ENCODE results near the gene TSHR. TPM values are rescaled to one million over a fixed set of nuclear protein-coding genes. Genes with fewer than 3 reads are reported as not detected.
A peak's percentile ranks its signal among the peaks of the same experiment; 100 is the strongest.

The TSHR gene
- total RNA-seq, 1 experiment from 2014 or later, result not detected

GRCh38 chr14:80988192-80988591 lies 32.8 kb downstream of the TSHR start:
- peak; percentile 54 for DNase-seq
- H3K4me1 ChIP-seq (ENCODE audit: low read length), result peaks cover 16% of the 10 kb centered on the region
- no peak overlapping the region for H3K27ac ChIP-seq (ENCODE audit: low read length)
- H3K79me2 ChIP-seq (ENCODE audit: low read length), result no peaks in the 10 kb centered on the region
- no peak overlapping the region for H3K4me2 ChIP-seq (ENCODE audit: low read depth, low read length, poor library complexity, severe bottlenecking)
- H3K27me3 ChIP-seq (ENCODE audit: low read length), result no peaks in the 10 kb centered on the region
- no peaks in the 10 kb centered on the region for H3K36me3 ChIP-seq (ENCODE audit: insufficient read depth, low read length)
- H3K9ac ChIP-seq (ENCODE audit: low read length), result no peak overlapping the region
- no peaks in the 10 kb centered on the region for H3K9me2 ChIP-seq (replicated peaks; ENCODE audit: insufficient read depth, low read length)
- peak overlapping the region; percentile 41 for H2AFZ ChIP-seq (ENCODE audit: low read length)
- no peaks in the 10 kb centered on the region for H4K20me1 ChIP-seq (ENCODE audit: insufficient read depth, low read depth, low read length)
- H3K4me3 ChIP-seq (ENCODE audit: low read length), result no peak overlapping the region
- no peaks in the 10 kb centered on the region for H3K9me3 ChIP-seq (ENCODE audit: low read length)

GRCh38 chr14:80988735-80989429 lies 33.5 kb downstream of the TSHR start:
- DNase-seq, result no peak
- Histone ChIP-seq H3K9ac (ENCODE audit: low read length) (no peak overlapping the region), H3K9me2 (replicated peaks; ENCODE audit: insufficient read depth, low read length) (no peaks in the 10 kb centered on the region), H4K20me1 (ENCODE audit: insufficient read depth, low read depth, low read length) (no peaks in the 10 kb centered on the region), H3K4me2 (ENCODE audit: low read depth, low read length, poor library complexity, severe bottlenecking) (peak overlapping the region; percentile 17), H3K36me3 (ENCODE audit: insufficient read depth, low read length) (no peaks in the 10 kb centered on the region), H3K27me3 (ENCODE audit: low read length) (no peaks in the 10 kb centered on the region), H3K27ac (ENCODE audit: low read length) (no peak overlapping the region), H2AFZ (ENCODE audit: low read length) (peak overlapping the region; percentile 41), H3K9me3 (ENCODE audit: low read length) (no peaks in the 10 kb centered on the region), H3K4me1 (ENCODE audit: low read length) (peaks cover 16% of the 10 kb centered on the region), H3K79me2 (ENCODE audit: low read length) (no peaks in the 10 kb centered on the region), H3K4me3 (ENCODE audit: low read length) (no peak overlapping the region)

GRCh38 chr14:80992580-80992979 lies 37.2 kb downstream of the TSHR start:
- H3K36me3 ChIP-seq (ENCODE audit: insufficient read depth, low read length), result no peaks in the 10 kb centered on the region
- H3K27me3 ChIP-seq (ENCODE audit: low read length), result no peaks in the 10 kb centered on the region
- H3K4me2 ChIP-seq (ENCODE audit: low read depth, low read length, poor library complexity, severe bottlenecking), result no peak overlapping the region
- H2AFZ ChIP-seq (ENCODE audit: low read length), result no peak overlapping the region
- H3K9ac ChIP-seq (ENCODE audit: low read length), result no peak overlapping the region
- no peak overlapping the region for H3K27ac ChIP-seq (ENCODE audit: low read length)
- no peaks in the 10 kb centered on the region for H3K79me2 ChIP-seq (ENCODE audit: low read length)
- H3K9me3 ChIP-seq (ENCODE audit: low read length), result no peaks in the 10 kb centered on the region
- H3K9me2 ChIP-seq (replicated peaks; ENCODE audit: insufficient read depth, low read length), result no peaks in the 10 kb centered on the region
- H4K20me1 ChIP-seq (ENCODE audit: insufficient read depth, low read depth, low read length), result no peaks in the 10 kb centered on the region
- peaks cover 29% of the 10 kb centered on the region for H3K4me1 ChIP-seq (ENCODE audit: low read length)
- H3K4me3 ChIP-seq (ENCODE audit: low read length), result no peak overlapping the region
- DNase-seq, result no peak

GRCh38 chr14:80996049-80996901 lies 40.9 kb downstream of the TSHR start:
- H2AFZ ChIP-seq (ENCODE audit: low read length), result peak overlapping the region; percentile 87
- H3K4me2 ChIP-seq (ENCODE audit: low read depth, low read length, poor library complexity, severe bottlenecking), result peak overlapping the region; percentile 59

GRCh38 chr14:81001447-81001846 lies 46.0 kb downstream of the TSHR start:
- no peak for DNase-seq
- no peak overlapping the region for H2AFZ ChIP-seq (ENCODE audit: low read length)
- H3K9me2 ChIP-seq (replicated peaks; ENCODE audit: insufficient read depth, low read length), result no peaks in the 10 kb centered on the region
- no peak overlapping the region for H3K27ac ChIP-seq (ENCODE audit: low read length)
- no peak overlapping the region for H3K4me2 ChIP-seq (ENCODE audit: low read depth, low read length, poor library complexity, severe bottlenecking)
- no peaks in the 10 kb centered on the region for H3K9me3 ChIP-seq (ENCODE audit: low read length)
- H3K4me3 ChIP-seq (ENCODE audit: low read length), result no peak overlapping the region
- H4K20me1 ChIP-seq (ENCODE audit: insufficient read depth, low read depth, low read length), result no peaks in the 10 kb centered on the region
- H3K9ac ChIP-seq (ENCODE audit: low read length), result no peak overlapping the region
- H3K27me3 ChIP-seq (ENCODE audit: low read length), result no peaks in the 10 kb centered on the region
- H3K36me3 ChIP-seq (ENCODE audit: insufficient read depth, low read length), result no peaks in the 10 kb centered on the region
- peaks cover 24% of the 10 kb centered on the region for H3K4me1 ChIP-seq (ENCODE audit: low read length)
- H3K79me2 ChIP-seq (ENCODE audit: low read length), result no peaks in the 10 kb centered on the region

More at GRCh38 chr14:80996049-80996901, 40.9 kb downstream of the TSHR start:
- no peaks in the 10 kb centered on the region for H4K20me1 ChIP-seq (ENCODE audit: insufficient read depth, low read depth, low read length)
- peak overlapping the region; percentile 28 for H3K9ac ChIP-seq (ENCODE audit: low read length)
- no peak overlapping the region for H3K27ac ChIP-seq (ENCODE audit: low read length)
- no peaks in the 10 kb centered on the region for H3K27me3 ChIP-seq (ENCODE audit: low read length)
- H3K79me2 ChIP-seq (ENCODE audit: low read length), result no peaks in the 10 kb centered on the region
- no peaks in the 10 kb centered on the region for H3K9me3 ChIP-seq (ENCODE audit: low read length)
- H3K9me2 ChIP-seq (replicated peaks; ENCODE audit: insufficient read depth, low read length), result no peaks in the 10 kb centered on the region
- DNase-seq, result peak; percentile 94
- no peaks in the 10 kb centered on the region for H3K36me3 ChIP-seq (ENCODE audit: insufficient read depth, low read length)
- H3K4me3 ChIP-seq (ENCODE audit: low read length), result peak overlapping the region; percentile 27; the same call in 1 of the 2 replicates
- H3K4me1 ChIP-seq (ENCODE audit: low read length), result peaks cover 13% of the 10 kb centered on the region

- H3K4me3 ChIP-seq (ENCODE audit: low read length), result no peak overlapping the region
- H3K4me1 ChIP-seq (ENCODE audit: low read length), result peaks cover 36% of the 10 kb centered on the region
- no peak overlapping the region for H2AFZ ChIP-seq (ENCODE audit: low read length)
- no peak overlapping the region for H3K9ac ChIP-seq (ENCODE audit: low read length)
- H3K4me2 ChIP-seq (ENCODE audit: low read depth, low read length, poor library complexity, severe bottlenecking), result peak overlapping the region; percentile 13
- no peaks in the 10 kb centered on the region for H3K36me3 ChIP-seq (ENCODE audit: insufficient read depth, low read length)
- DNase-seq, result no peak
- no peaks in the 10 kb centered on the region for H3K9me2 ChIP-seq (replicated peaks; ENCODE audit: insufficient read depth, low read length)
- H4K20me1 ChIP-seq (ENCODE audit: insufficient read depth, low read depth, low read length), result no peaks in the 10 kb centered on the region
- no peak overlapping the region for H3K27ac ChIP-seq (ENCODE audit: low read length)
- H3K27me3 ChIP-seq (ENCODE audit: low read length), result no peaks in the 10 kb centered on the region
- no peaks in the 10 kb centered on the region for H3K9me3 ChIP-seq (ENCODE audit: low read length)
- no peaks in the 10 kb centered on the region for H3K79me2 ChIP-seq (ENCODE audit: low read length)
These were observed 49.2 kb downstream of the TSHR start for GRCh38 chr14:81004575-81004974.

- no peaks in the 10 kb centered on the region for H3K9me3 ChIP-seq (ENCODE audit: low read length)
- H4K20me1 ChIP-seq (ENCODE audit: insufficient read depth, low read depth, low read length), result no peaks in the 10 kb centered on the region
- no peaks in the 10 kb centered on the region for H3K79me2 ChIP-seq (ENCODE audit: low read length)
- peaks cover 36% of the 10 kb centered on the region for H3K4me1 ChIP-seq (ENCODE audit: low read length)
- DNase-seq, result no peak
- no peak overlapping the region for H3K4me2 ChIP-seq (ENCODE audit: low read depth, low read length, poor library complexity, severe bottlenecking)
- H3K27me3 ChIP-seq (ENCODE audit: low read length), result no peaks in the 10 kb centered on the region
- H3K27ac ChIP-seq (ENCODE audit: low read length), result no peak overlapping the region
- no peaks in the 10 kb centered on the region for H3K36me3 ChIP-seq (ENCODE audit: insufficient read depth, low read length)
- no peak overlapping the region for H3K4me3 ChIP-seq (ENCODE audit: low read length)
- no peak overlapping the region for H2AFZ ChIP-seq (ENCODE audit: low read length)
- no peak overlapping the region for H3K9ac ChIP-seq (ENCODE audit: low read length)
- no peaks in the 10 kb centered on the region for H3K9me2 ChIP-seq (replicated peaks; ENCODE audit: insufficient read depth, low read length)
These were observed 50.3 kb downstream of the TSHR start for GRCh38 chr14:81005540-81006228.

- DNase-seq, result no peak
- Histone ChIP-seq H3K4me1 (ENCODE audit: low read length) (peaks cover 36% of the 10 kb centered on the region), H3K27me3 (ENCODE audit: low read length) (no peaks in the 10 kb centered on the region), H3K9me2 (replicated peaks; ENCODE audit: insufficient read depth, low read length) (no peaks in the 10 kb centered on the region), H4K20me1 (ENCODE audit: insufficient read depth, low read depth, low read length) (no peaks in the 10 kb centered on the region), H3K79me2 (ENCODE audit: low read length) (no peaks in the 10 kb centered on the region), H2AFZ (ENCODE audit: low read length) (no peak overlapping the region), H3K9ac (ENCODE audit: low read length) (no peak overlapping the region), H3K27ac (ENCODE audit: low read length) (no peak overlapping the region), H3K9me3 (ENCODE audit: low read length) (no peaks in the 10 kb centered on the region), H3K36me3 (ENCODE audit: insufficient read depth, low read length) (no peaks in the 10 kb centered on the region), H3K4me2 (ENCODE audit: low read depth, low read length, poor library complexity, severe bottlenecking) (no peak overlapping the region), H3K4me3 (ENCODE audit: low read length) (no peak overlapping the region)
These were observed 50.8 kb downstream of the TSHR start for GRCh38 chr14:81006266-81006665.
